ENCODE data around the gene PRPF38B.
"Not testable (repeated sequence)": the region's sequence is repeated elsewhere in the genome, so short reads cannot be mapped to it uniquely, and the experiment has no call there.

The PRPF38B gene

DNA sequence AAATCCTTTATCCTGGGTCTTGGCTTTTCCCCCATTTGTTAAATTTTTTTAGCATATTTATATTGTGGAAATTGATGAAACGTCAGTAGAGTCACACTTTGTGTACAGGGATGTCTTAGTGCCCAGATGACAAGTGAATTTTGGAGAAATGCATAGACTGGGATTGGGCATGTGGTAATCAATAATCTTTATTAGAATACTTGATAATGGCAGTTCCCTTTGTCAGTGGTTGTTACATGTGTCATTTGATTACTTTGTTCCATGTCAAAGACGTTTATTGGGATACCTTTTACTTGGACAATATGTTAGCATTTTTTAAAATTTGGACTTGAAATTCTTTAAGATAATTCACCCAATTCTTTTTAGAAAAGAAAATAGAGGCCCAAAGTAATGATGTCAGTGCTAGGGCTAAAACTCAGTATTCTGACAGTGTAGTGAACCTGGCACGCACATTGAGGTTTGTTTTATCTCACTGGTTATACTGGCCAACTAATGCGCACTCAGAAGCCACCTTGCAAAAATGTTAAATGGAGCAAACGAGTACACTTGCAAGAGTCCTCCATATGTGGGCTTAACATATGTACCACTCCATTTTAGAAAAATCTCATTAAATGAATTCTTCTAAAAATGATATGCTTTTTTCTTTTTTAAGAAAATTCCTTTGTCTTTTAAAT lies 9.2 kb downstream of the PRPF38B start:
- TF ChIP-seq SUZ12 (IDR thresholded peaks at IDR 0.05; ENCODE audit: extremely low read depth, insufficient read depth, insufficient read length) = no peak
- TF ChIP-seq ZNF274 (IDR thresholded peaks at IDR 0.05; ENCODE audit: low read depth, low read length) = no peak
- no peak for TF ChIP-seq YY1 (IDR thresholded peaks at IDR 0.05; ENCODE audit: insufficient read depth, insufficient read length)
- no peak for DNase-seq (ENCODE audit: low read depth, low spot score)
- Histone ChIP-seq H3K4me1 (ENCODE audit: insufficient read depth, insufficient read length) (no peaks in the 10 kb centered on the region), H3K4me3 (ENCODE audit: insufficient read length, low read depth) (no peak overlapping the region), H3K9ac (ENCODE audit: insufficient read length, low read depth) (no peak overlapping the region), H3K27me3 (ENCODE audit: insufficient read depth, insufficient read length) (no peaks in the 10 kb centered on the region), H3K9me3 (ENCODE audit: insufficient read depth, low read length) (no peaks in the 10 kb centered on the region), H3K36me3 (ENCODE audit: insufficient read depth, insufficient read length, low read length) (peaks cover 56% of the 10 kb centered on the region)

DNA sequence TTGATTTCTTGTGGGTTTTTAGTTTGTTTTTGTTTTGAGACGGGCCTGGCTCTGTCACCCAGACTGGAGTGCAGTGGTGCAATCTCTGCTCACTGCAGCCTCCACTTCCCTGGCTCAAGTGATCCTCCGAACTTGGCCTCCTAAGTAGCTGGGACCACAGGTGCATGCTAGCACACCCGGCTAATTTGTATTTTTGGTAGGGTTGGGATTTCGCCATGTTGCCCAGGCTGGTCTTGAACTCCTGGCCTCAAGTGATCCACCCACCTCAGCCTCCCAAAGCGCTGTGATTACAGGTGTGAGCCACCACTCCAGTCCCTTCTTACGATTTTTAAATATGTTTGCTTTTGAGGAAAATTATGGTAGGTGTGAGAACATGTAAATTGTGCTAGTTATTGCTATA lies 10.0 kb downstream of the PRPF38B start:
- H3K36me3 ChIP-seq (ENCODE audit: insufficient read depth, insufficient read length, low read length) = peaks cover 48% of the 10 kb centered on the region
- H3K9ac ChIP-seq (ENCODE audit: insufficient read length, low read depth); DNase-seq (ENCODE audit: low read depth, low spot score); H3K27me3 ChIP-seq (ENCODE audit: insufficient read depth, insufficient read length); H3K4me3 ChIP-seq (ENCODE audit: insufficient read length, low read depth); H3K9me3 ChIP-seq (ENCODE audit: insufficient read depth, low read length); H3K4me1 ChIP-seq (ENCODE audit: insufficient read depth, insufficient read length): not testable (repeated sequence)

DNA sequence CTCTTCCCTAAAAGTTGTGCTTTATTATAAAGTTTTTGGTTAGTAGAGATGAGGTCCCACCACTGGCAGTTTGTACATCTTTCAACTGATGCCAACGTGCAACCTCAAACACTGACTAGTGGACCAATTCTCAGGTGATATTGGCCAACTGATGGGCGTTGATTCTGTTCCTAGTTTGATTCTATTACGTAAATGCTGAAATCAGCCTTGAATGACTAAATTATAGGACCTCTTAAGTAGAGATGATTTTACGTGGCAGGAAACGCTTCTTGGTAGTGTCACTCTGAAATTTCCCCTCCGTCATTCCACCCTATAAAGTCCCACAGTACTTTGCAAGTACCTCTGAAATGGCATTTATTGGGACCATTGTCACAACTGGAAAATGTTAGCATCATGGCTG lies 11.8 kb downstream of the PRPF38B start:
- Histone ChIP-seq H3K9me3 (ENCODE audit: insufficient read depth, low read length) (no peaks in the 10 kb centered on the region), H3K27me3 (ENCODE audit: insufficient read depth, insufficient read length) (no peaks in the 10 kb centered on the region), H3K9ac (ENCODE audit: insufficient read length, low read depth) (no peak overlapping the region), H3K4me3 (ENCODE audit: insufficient read length, low read depth) (no peak overlapping the region), H3K4me1 (ENCODE audit: insufficient read depth, insufficient read length) (no peaks in the 10 kb centered on the region), H3K36me3 (ENCODE audit: insufficient read depth, insufficient read length, low read length) (peaks cover 30% of the 10 kb centered on the region)
- TF ChIP-seq ZNF274 (IDR thresholded peaks at IDR 0.05; ENCODE audit: low read depth, low read length) (no peak), SUZ12 (IDR thresholded peaks at IDR 0.05; ENCODE audit: extremely low read depth, insufficient read depth, insufficient read length) (no peak), YY1 (IDR thresholded peaks at IDR 0.05; ENCODE audit: insufficient read depth, insufficient read length) (no peak)
- no peak for DNase-seq (ENCODE audit: low read depth, low spot score)

DNA sequence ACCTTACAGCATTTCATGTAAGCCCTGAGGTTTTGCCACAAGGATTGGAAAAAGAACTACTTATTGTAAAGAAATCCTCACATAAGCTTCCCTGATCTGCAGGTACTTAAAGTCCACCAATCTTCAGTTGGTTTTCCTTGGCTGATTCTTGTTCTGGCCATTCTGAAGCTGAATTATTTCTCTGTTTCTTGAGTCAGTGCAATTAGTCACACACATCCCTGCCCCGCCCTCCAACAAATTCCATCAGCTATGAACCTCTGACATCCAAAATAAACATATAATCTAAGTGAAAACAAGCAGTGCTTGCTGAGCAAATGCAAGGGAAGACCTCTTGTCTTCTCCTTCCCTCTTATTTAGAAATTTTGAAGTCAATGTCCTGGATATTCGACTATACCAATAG lies 12.4 kb downstream of the PRPF38B start:
- Histone ChIP-seq H3K4me3 (ENCODE audit: insufficient read length, low read depth) (no peak overlapping the region), H3K4me1 (ENCODE audit: insufficient read depth, insufficient read length) (no peaks in the 10 kb centered on the region), H3K9ac (ENCODE audit: insufficient read length, low read depth) (no peak overlapping the region), H3K9me3 (ENCODE audit: insufficient read depth, low read length) (no peaks in the 10 kb centered on the region), H3K27me3 (ENCODE audit: insufficient read depth, insufficient read length) (no peaks in the 10 kb centered on the region), H3K36me3 (ENCODE audit: insufficient read depth, insufficient read length, low read length) (peaks cover 24% of the 10 kb centered on the region)
- no peak for TF ChIP-seq YY1 (IDR thresholded peaks at IDR 0.05; ENCODE audit: insufficient read depth, insufficient read length)
- TF ChIP-seq SUZ12 (IDR thresholded peaks at IDR 0.05; ENCODE audit: extremely low read depth, insufficient read depth, insufficient read length) = no peak
- no peak for TF ChIP-seq ZNF274 (IDR thresholded peaks at IDR 0.05; ENCODE audit: low read depth, low read length)
- DNase-seq (ENCODE audit: low read depth, low spot score) = no peak

DNA sequence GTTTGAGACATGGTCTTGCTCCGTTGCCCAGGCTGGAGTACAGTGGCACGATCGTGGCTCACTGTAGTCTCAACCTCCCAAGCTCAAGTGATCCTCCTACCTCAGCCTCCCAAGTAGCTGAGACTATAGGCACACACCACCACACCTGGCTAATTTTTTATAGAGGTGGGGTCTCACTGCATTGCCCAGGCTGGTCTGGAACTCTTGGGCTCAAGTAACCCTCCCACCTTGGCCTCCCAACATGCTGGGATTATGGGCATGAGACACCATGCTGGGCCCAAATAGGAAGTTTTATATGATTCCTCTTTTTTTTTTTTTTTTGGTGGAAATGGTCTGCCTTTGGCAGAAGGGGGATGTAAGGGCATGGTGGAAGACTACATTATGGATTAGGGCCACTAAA lies 14.5 kb downstream of the PRPF38B start:
- Histone ChIP-seq H3K4me1 (ENCODE audit: insufficient read depth, insufficient read length) (no peaks in the 10 kb centered on the region), H3K4me3 (ENCODE audit: insufficient read length, low read depth) (no peak overlapping the region), H3K36me3 (ENCODE audit: insufficient read depth, insufficient read length, low read length) (peaks cover 5% of the 10 kb centered on the region), H3K27me3 (ENCODE audit: insufficient read depth, insufficient read length) (no peaks in the 10 kb centered on the region), H3K9me3 (ENCODE audit: insufficient read depth, low read length) (no peaks in the 10 kb centered on the region), H3K9ac (ENCODE audit: insufficient read length, low read depth) (no peak overlapping the region)
- DNase-seq (ENCODE audit: low read depth, low spot score) = no peak
- no peak for TF ChIP-seq YY1 (IDR thresholded peaks at IDR 0.05; ENCODE audit: insufficient read depth, insufficient read length)
- no peak for TF ChIP-seq SUZ12 (IDR thresholded peaks at IDR 0.05; ENCODE audit: extremely low read depth, insufficient read depth, insufficient read length)
- TF ChIP-seq ZNF274 (IDR thresholded peaks at IDR 0.05; ENCODE audit: low read depth, low read length) = no peak

DNA sequence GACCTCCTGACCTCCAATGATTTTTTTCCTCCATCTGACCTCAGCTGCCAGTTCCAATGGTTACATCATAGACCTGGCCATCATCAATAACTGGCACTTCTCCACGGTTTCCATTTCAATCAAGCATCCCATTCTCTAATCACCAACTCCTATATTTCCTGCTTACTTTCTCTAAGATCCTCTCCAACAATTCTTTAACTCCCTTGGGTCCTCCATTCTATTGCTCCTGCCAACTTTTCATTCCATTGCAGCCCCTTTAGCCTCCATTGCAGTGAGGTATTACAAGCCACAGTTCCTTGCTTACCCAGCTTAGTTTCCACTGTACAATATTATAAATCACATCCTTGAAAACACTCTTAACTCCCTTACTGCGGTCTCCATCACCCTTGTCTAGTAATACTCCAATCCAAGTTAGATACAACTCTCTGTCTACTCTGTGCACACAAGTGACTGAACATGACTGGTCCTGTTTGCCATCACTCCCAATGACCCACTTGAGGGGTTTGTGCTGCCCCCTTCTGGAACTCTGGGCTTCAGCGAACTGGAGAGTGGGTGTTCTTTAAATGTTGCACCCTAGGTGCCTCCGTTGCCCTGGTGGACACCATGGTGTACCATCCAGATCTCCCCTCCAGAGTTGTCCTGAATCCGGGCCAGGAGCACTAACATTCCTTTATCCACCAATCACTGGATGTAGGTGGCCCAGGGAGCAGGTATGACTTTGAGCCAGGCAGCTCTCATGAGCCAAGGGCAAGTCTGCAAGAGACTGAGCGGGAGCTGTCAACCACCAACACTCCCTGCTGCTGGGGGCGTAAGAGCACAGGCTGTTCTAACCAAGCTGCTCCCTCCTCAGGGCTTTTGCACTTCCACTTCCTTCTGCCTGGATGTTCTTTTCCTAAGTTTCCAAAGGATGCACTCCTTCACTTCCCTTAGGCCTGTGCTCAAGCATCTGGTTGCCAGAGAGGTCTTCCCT lies 16.9 kb downstream of the PRPF38B start:
- no peak for TF ChIP-seq YY1 (IDR thresholded peaks at IDR 0.05; ENCODE audit: insufficient read depth, insufficient read length)
- H3K36me3 ChIP-seq (ENCODE audit: insufficient read depth, insufficient read length, low read length) = no peaks in the 10 kb centered on the region
- H3K4me3 ChIP-seq (ENCODE audit: insufficient read length, low read depth) = no peak overlapping the region
- no peak overlapping the region for H3K9ac ChIP-seq (ENCODE audit: insufficient read length, low read depth)
- no peaks in the 10 kb centered on the region for H3K9me3 ChIP-seq (ENCODE audit: insufficient read depth, low read length)
- H3K4me1 ChIP-seq (ENCODE audit: insufficient read depth, insufficient read length) = no peaks in the 10 kb centered on the region
- DNase-seq (ENCODE audit: low read depth, low spot score) = no peak
- H3K27me3 ChIP-seq (ENCODE audit: insufficient read depth, insufficient read length) = no peaks in the 10 kb centered on the region

DNA sequence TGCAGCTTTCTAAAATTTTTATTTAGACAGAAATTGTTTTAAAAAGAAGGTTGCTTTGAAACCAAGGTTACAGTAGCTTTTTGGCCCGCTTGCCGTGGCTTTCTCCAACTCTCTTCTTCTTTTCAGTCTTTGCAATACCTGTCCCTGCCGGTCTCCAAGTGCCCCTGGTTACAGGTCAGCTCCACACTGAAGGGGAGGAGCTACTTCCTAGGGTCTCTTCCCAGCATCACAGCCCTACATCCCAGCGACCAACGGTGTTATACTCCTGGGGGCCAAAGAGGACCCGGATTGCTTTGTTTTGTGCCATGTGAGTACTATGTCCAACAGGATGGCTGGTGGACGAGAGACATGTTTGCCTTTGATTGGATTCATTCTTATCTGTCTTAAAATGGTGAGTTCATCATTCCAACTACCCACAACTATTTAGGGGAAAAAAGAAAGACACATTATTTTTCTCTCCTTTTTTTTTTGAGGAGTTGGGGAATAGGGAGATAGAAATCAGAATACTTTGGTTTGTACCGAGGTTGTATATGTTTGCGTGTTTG lies 20.6 kb downstream of the PRPF38B start, which contains the start of gene FNDC7:
TSS of gene FNDC7 (plus strand) at position 303 of the 545 bp plus-strand sequence. CDS start at position 329, 26 bp downstream.
- Histone ChIP-seq H3K4me1 (ENCODE audit: insufficient read depth, insufficient read length) (peaks cover 2% of the 10 kb centered on the region), H3K9ac (ENCODE audit: insufficient read length, low read depth) (no peak within 1 kb of the TSS), H3K4me3 (ENCODE audit: insufficient read length, low read depth) (no peak within 1 kb of the TSS), H3K9me3 (ENCODE audit: insufficient read depth, low read length) (no peaks in the 10 kb centered on the region), H3K36me3 (ENCODE audit: insufficient read depth, insufficient read length, low read length) (no peaks in the 10 kb centered on the region), H3K27me3 (ENCODE audit: insufficient read depth, insufficient read length) (no peaks in the 10 kb centered on the region)
- no peak for TF ChIP-seq ZNF274 (IDR thresholded peaks at IDR 0.05; ENCODE audit: low read depth, low read length)
- TF ChIP-seq YY1 (IDR thresholded peaks at IDR 0.05; ENCODE audit: insufficient read depth, insufficient read length) = no peak
- no peak for TF ChIP-seq SUZ12 (IDR thresholded peaks at IDR 0.05; ENCODE audit: extremely low read depth, insufficient read depth, insufficient read length)
- no peak for DNase-seq (ENCODE audit: low read depth, low spot score)
